Measurements from ENCODE around the gene TMEM182. TPM values are rescaled to one million over a fixed set of nuclear protein-coding genes. Genes with fewer than 3 reads are reported as not detected.
A peak's percentile ranks its signal among the peaks of the same experiment; 100 is the strongest.

TMEM182 gene
- total and polyA plus RNA-seq, 9 of the 15 experiments (the other 6 are each of a cell fraction or from before 2014, with no cell fraction given): 5.2 to 11.4 (median 7.5) TPM

DNA sequence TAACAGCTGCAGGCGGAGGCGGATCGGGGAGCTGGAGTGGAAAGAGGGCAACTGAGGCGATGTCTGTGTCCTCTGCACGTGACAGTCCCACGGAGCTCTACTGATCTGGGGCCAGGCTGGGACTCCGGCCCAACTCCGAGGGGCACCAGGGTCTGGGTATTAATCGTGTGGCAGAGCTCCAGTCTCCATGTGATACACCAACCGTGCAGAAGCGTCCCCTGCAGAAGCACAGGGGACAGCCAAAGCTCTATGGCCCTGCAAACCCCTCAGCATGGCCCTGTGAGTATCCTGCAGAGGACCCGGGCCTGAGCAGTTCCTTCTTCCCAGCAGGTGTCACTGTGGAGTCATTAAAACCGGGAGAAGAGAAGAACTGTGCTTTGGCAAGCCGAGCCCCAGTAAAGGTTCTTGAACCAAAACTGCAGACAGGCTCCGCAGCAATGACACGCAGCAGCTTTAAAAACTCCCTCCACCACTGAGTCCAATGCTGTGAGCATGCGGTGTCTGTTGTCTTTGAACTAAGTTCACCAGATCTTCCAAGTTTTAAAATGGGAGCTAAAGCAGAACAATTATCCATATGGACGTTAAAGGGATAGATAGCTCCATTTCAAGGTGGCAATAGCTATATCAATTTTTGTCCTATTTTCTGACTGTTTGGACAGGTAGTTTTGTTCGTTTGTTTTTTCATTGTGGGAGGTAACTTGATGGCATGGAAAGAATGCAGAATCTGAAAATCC, 79.4 kb downstream of the TMEM182 start:
- H4K20me1 ChIP-seq (replicated peaks; ENCODE audit: control insufficient read depth, insufficient read depth, low read length): no peaks in the 10 kb centered on the region
- DNase-seq (ENCODE audit: extremely low read depth in 1 of 4, low spot score in 3 of 4): peak; percentile 35 to 63 (median 47)
- H3K9ac ChIP-seq (ENCODE audit: insufficient read depth in 1 of 2, low read depth in 2 of 2, low read length in 2 of 2): no peak overlapping the region
- H3K9me1 ChIP-seq (ENCODE audit: control insufficient read depth, insufficient read depth, low read length): no peaks in the 10 kb centered on the region
- in situ Hi-C loops (cut with MboI) (no loop called here), intact Hi-C loops (cut with micrococcal nuclease) (loop anchor here (2.0 to 10.0 kb wide), 3 partner anchors 32 to 320 kb away; no protein-coding TSS in a partner anchor)
- no peaks in the 10 kb centered on the region for H3K79me2 ChIP-seq (ENCODE audit: control insufficient read depth, insufficient read depth, low read length)
- POLR2A ChIA-PET: no interaction called here
- no peak overlapping the region for H2AFZ ChIP-seq (ENCODE audit: low read depth, low read length)
- ATAC-seq: peak; percentile 98
- BruUV-seq (replicated peaks): no TSS peak
- peak; percentile 82 for FAIRE-seq
- CTCF ChIA-PET (ENCODE audit: low intra/inter-chr PET ratio): interaction anchor here (0.7 kb wide), 1 partner anchor 365 kb away, joined by 3 read pairs; no protein-coding TSS in a partner anchor
- H3K27ac ChIP-seq (ENCODE audit: extremely low read depth, low read depth, low read length): no peak overlapping the region
- no peak overlapping the region for H3K4me3 ChIP-seq
- peaks cover 0 to 11% of the 10 kb centered on the region in 2 experiments; a peak in 2 of 5 replicates for H3K27me3 ChIP-seq (ENCODE audit: control insufficient read depth in 2 of 2, insufficient read depth in 2 of 2, low read length in 2 of 2)
- no peaks in the 10 kb centered on the region for H3K9me3 ChIP-seq (replicated peaks; ENCODE audit: control insufficient read depth, insufficient read depth, low read depth, low read length)
- no peaks in the 10 kb centered on the region for H3K36me3 ChIP-seq (ENCODE audit: control insufficient read depth, insufficient read depth, low read length)
- no peaks in the 10 kb centered on the region; a peak in 1 of 5 replicates for H3K4me1 ChIP-seq (replicated peaks in 1 of 2; ENCODE audit: control insufficient read depth in 2 of 2, insufficient read depth in 2 of 2, low read length in 2 of 2)
- 16% methylated on average over 19 of the region's 19 CpGs for WGBS (ENCODE audit: insufficient coverage, low coverage, missing lambda C conversion rate)
- no peak overlapping the region for H3K4me2 ChIP-seq (ENCODE audit: insufficient read depth, low read length)
- TF ChIP-seq RAD21 (CRISPR knock-in tag; conservative IDR thresholded peaks at IDR 0.05 in 1 of 2, IDR thresholded peaks at IDR 0.05 in 1 of 2): peak; percentile 55 to 70
- TF ChIP-seq, protein P1, sequence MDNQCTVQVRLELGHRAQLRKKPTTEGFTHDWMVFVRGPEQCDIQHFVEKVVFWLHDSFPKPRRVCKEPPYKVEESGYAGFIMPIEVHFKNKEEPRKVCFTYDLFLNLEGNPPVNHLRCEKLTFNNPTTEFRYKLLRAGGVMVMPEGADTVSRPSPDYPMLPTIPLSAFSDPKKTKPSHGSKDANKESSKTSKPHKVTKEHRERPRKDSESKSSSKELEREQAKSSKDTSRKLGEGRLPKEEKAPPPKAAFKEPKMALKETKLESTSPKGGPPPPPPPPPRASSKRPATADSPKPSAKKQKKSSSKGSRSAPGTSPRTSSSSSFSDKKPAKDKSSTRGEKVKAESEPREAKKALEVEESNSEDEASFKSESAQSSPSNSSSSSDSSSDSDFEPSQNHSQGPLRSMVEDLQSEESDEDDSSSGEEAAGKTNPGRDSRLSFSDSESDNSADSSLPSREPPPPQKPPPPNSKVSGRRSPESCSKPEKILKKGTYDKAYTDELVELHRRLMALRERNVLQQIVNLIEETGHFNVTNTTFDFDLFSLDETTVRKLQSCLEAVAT (IDR thresholded peaks at IDR 0.05): no peak
- no peak for TF ChIP-seq ZNF444 (CRISPR knock-in tag; IDR thresholded peaks at IDR 0.05)
- TF ChIP-seq SMC3 (conservative IDR thresholded peaks at IDR 0.05; ENCODE audit: insufficient read depth, low read depth, low read length): 0 out of 2 replicates have a peak, but pooled peaks have one; percentile 46
- no peak for TF ChIP-seq MCM5 (IDR thresholded peaks at IDR 0.05; ENCODE audit: low read depth)
- TF ChIP-seq, protein P2, sequence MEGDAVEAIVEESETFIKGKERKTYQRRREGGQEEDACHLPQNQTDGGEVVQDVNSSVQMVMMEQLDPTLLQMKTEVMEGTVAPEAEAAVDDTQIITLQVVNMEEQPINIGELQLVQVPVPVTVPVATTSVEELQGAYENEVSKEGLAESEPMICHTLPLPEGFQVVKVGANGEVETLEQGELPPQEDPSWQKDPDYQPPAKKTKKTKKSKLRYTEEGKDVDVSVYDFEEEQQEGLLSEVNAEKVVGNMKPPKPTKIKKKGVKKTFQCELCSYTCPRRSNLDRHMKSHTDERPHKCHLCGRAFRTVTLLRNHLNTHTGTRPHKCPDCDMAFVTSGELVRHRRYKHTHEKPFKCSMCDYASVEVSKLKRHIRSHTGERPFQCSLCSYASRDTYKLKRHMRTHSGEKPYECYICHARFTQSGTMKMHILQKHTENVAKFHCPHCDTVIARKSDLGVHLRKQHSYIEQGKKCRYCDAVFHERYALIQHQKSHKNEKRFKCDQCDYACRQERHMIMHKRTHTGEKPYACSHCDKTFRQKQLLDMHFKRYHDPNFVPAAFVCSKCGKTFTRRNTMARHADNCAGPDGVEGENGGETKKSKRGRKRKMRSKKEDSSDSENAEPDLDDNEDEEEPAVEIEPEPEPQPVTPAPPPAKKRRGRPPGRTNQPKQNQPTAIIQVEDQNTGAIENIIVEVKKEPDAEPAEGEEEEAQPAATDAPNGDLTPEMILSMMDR (IDR thresholded peaks at IDR 0.05 in 2 of 3, conservative IDR thresholded peaks at IDR 0.05 in 1 of 3; ENCODE audit: insufficient read depth in 2 of 3, low read depth in 1 of 3, low read length in 3 of 3): peak; percentile 58 to 73 (median 69)
- no peak for TF ChIP-seq ZNF165 (CRISPR knock-in tag; IDR thresholded peaks at IDR 0.05; ENCODE audit: borderline replicate concordance)
- TF ChIP-seq, protein P3, sequence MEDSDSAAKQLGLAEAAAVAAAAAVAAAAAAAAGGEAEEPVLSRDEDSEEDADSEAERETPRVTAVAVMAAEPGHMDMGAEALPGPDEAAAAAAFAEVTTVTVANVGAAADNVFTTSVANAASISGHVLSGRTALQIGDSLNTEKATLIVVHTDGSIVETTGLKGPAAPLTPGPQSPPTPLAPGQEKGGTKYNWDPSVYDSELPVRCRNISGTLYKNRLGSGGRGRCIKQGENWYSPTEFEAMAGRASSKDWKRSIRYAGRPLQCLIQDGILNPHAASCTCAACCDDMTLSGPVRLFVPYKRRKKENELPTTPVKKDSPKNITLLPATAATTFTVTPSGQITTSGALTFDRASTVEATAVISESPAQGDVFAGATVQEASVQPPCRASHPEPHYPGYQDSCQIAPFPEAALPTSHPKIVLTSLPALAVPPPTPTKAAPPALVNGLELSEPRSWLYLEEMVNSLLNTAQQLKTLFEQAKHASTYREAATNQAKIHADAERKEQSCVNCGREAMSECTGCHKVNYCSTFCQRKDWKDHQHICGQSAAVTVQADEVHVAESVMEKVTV (CRISPR knock-in tag; IDR thresholded peaks at IDR 0.05): 0 out of 2 replicates have a peak, but pooled peaks have one; percentile 17

Measured in K562 (cell line).